Stomach (tissue), 9 donors: Measurements from ENCODE around the gene CFAP46. TPM values are rescaled to one million over a fixed set of nuclear protein-coding genes. Genes with fewer than 3 reads are reported as not detected.

ENCODE experiments used
- DNase-seq, 2 donors: peaks; one replicate each; pipeline versions ENCODE4 v3.0.0 to v3.0.0-alpha.2; 2013 to 2019
- H3K27ac ChIP-seq, 5 donors: fragments of 200-600 bp in 4 of 5; sonication (generic) in 4 of 5; one replicate each; pipeline ENCODE4 v1.5.1; 2013 to 2019; ENCODE audit warnings: mild to moderate bottlenecking in 1 of 5, moderate library complexity in 1 of 5
- H3K27me3 ChIP-seq, 3 donors: fragments of 200-600 bp; sonication (generic); one replicate each; pipeline ENCODE4 v1.5.1; 2017 to 2019; ENCODE audit warnings: mixed run types in 1 of 3
- H3K36me3 ChIP-seq, 4 donors: fragments of 200-600 bp; sonication (generic); 1 replicate in 3 of 4; 2 replicates in 1 of 4; pipeline ENCODE4 v1.5.1; 2016 to 2019
- H3K4me1 ChIP-seq, 4 donors: fragments of 200-600 bp; sonication (generic); one replicate each; pipeline ENCODE4 v1.5.1; 2016 to 2019
- H3K4me3 ChIP-seq, 4 donors: fragments of 200-600 bp; sonication (generic) in 3 of 4; one replicate each; pipeline ENCODE4 v1.5.1; 2016 to 2019; ENCODE audit warnings: mild to moderate bottlenecking in 1 of 4
- H3K9me3 ChIP-seq, 4 donors: fragments of 200-600 bp; sonication (generic); one replicate each; pipeline ENCODE4 v1.5.1; 2016 to 2019
- EP300 ChIP-seq: sonication (generic); formaldehyde crosslinking; IDR thresholded peaks from one replicate; pipeline ENCODE4 v1.6.1; 2017; ENCODE audit warnings: antibody characterized with exemption
- POLR2A ChIP-seq, 4 donors: fragments of 450-650 bp; IDR thresholded peaks; one replicate each; pipeline ENCODE4 v1.6.1; 2016; ENCODE audit warnings: antibody characterized with exemption in 4 of 4, control low read depth in 2 of 4, mild to moderate bottlenecking in 1 of 4, moderate library complexity in 1 of 4
- POLR2AphosphoS5 ChIP-seq, 3 donors: sonication (generic); formaldehyde crosslinking; IDR thresholded peaks; one replicate each; pipeline ENCODE4 v1.6.1; 2016; ENCODE audit warnings: antibody characterized with exemption in 3 of 3
- WGBS, 5 donors: extraction: QIAGEN DNeasy Blood & Tissue Kit in 3 of 5; methylation state at CpG; one replicate each; pipeline versions ENCODE4 v1.1.5 to v1.1.7; 2013 to 2018; 5-methylcytosine and 5-hydroxymethylcytosine counted together
- intact Hi-C: fragments of 100-400 bp; cut with DNase I; formaldehyde crosslinking; loops from one replicate; pipeline ENCODE4 v1.15.1; 2023; ENCODE audit warnings: low total_unique reads
- polyA plus RNA-seq, 3 donors: library from polyadenylated mRNA; stranded (reverse); fragments of 200-250 nt; gene quantifications; one replicate each; pipeline ENCODE4 v1.2.3, GENCODE V29; 2013
- total RNA-seq, 5 donors: library from RNA; depleted of rRNA; stranded (reverse); fragments of >200 nt; gene quantifications; one replicate each; pipeline versions ENCODE4 v1.1.0 to v1.2.3, GENCODE V29; 2014 to 2016
- TF ChIP-seq, protein P1 (sequence below), 7 experiments: fragments of 450-650 bp in 4 of 7; fragments of 200-600 bp in 3 of 7; sonication (generic) in 3 of 7; IDR thresholded peaks; one replicate each; pipeline ENCODE4 v1.5.1; 2016 to 2019; ENCODE audit warnings: antibody characterized with exemption in 7 of 7, control low read depth in 2 of 7, mild to moderate bottlenecking in 1 of 7
- donor health status: healthy with polysubstance abuse.
- donor health status: Bipolar disorder and iron deficiency.
- donor health status: healthy.

Gene CFAP46
- total and polyA plus RNA-seq, 8 donors: under 0.01 to 5.8 (median 1.8) TPM; not detected in 1

DNA sequence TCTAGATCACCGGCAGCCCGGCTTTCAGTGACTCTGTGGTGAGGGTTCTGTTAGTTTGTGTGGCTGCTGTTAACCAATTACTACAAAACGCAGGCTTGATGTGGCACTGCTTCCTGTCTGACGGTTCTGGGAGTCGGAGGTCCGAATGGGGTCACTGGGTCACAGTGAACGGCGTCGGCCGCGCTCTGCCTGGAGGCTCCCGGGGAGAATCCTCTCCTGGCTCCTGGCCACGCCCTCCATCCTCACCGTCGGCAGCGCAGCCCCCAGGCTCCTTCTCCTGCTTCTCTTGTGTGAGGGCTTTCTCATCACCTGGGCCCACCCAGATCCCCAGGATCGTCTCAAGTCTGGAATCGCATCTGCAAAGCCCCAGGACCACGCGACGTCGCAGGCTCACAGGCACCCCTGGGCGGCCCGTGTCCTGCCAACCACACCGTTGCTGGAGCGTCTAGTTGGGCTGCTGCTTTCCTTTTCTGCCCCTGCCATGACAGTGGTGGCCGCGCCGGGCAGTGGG, 124.6 kb downstream of the CFAP46 start:
- intact Hi-C loops: no loop called here

GRCh38 chr10:132816718-132817117, 125.7 kb downstream of the CFAP46 start:
- no peaks in the 10 kb centered on the region for H3K36me3 ChIP-seq
- H3K27ac ChIP-seq: no peak overlapping the region
- TF ChIP-seq, protein P1, sequence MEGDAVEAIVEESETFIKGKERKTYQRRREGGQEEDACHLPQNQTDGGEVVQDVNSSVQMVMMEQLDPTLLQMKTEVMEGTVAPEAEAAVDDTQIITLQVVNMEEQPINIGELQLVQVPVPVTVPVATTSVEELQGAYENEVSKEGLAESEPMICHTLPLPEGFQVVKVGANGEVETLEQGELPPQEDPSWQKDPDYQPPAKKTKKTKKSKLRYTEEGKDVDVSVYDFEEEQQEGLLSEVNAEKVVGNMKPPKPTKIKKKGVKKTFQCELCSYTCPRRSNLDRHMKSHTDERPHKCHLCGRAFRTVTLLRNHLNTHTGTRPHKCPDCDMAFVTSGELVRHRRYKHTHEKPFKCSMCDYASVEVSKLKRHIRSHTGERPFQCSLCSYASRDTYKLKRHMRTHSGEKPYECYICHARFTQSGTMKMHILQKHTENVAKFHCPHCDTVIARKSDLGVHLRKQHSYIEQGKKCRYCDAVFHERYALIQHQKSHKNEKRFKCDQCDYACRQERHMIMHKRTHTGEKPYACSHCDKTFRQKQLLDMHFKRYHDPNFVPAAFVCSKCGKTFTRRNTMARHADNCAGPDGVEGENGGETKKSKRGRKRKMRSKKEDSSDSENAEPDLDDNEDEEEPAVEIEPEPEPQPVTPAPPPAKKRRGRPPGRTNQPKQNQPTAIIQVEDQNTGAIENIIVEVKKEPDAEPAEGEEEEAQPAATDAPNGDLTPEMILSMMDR (IDR thresholded peaks at IDR 0.05): no peak
- TF ChIP-seq POLR2AphosphoS5 (IDR thresholded peaks at IDR 0.05) (no peak), EP300 (no peak), POLR2A (IDR thresholded peaks at IDR 0.05) (no peak)
- intact Hi-C loops: no loop called here
- 81 to 86% (median 82%) methylated on average over 12 of the region's 12 CpGs for WGBS, 5 donors
- H3K4me1 ChIP-seq: no peaks in the 10 kb centered on the region
- no peak for DNase-seq
- H3K27me3 ChIP-seq: peaks cover 0 to 69% (median 0%) of the 10 kb centered on the region in 3 donors
- peaks cover 0 to 6% (median 0%) of the 10 kb centered on the region in 4 donors for H3K9me3 ChIP-seq
- H3K4me3 ChIP-seq: no peak overlapping the region

More for the DNA sequence above, 124.6 kb downstream of the CFAP46 start:
- H3K4me1 ChIP-seq: no peaks in the 10 kb centered on the region
- WGBS, 5 donors: 79 to 88% (median 84%) methylated on average over 29 of the region's 29 CpGs
- no peak for DNase-seq
- H3K4me3 ChIP-seq: no peak overlapping the region
- peaks cover 0 to 58% (median 0%) of the 10 kb centered on the region in 3 donors for H3K27me3 ChIP-seq
- H3K9me3 ChIP-seq: peaks cover 0 to 6% (median 0%) of the 10 kb centered on the region in 4 donors
- TF ChIP-seq POLR2A (IDR thresholded peaks at IDR 0.05): no peak
- TF ChIP-seq, protein P1 (IDR thresholded peaks at IDR 0.05): no peak
- no peak for TF ChIP-seq EP300
- TF ChIP-seq POLR2AphosphoS5 (IDR thresholded peaks at IDR 0.05): no peak
- no peaks in the 10 kb centered on the region for H3K36me3 ChIP-seq
- no peak overlapping the region for H3K27ac ChIP-seq

- DNase-seq: no peak
- Histone ChIP-seq H3K4me1 (no peaks in the 10 kb centered on the region), H3K36me3 (no peaks in the 10 kb centered on the region), H3K27me3 (peaks cover 0 to 83% (median 0%) of the 10 kb centered on the region in 3 donors), H3K27ac (no peak overlapping the region), H3K4me3 (no peak overlapping the region), H3K9me3 (peaks cover 0 to 6% (median 0%) of the 10 kb centered on the region in 4 donors)
- TF ChIP-seq, protein P1 (IDR thresholded peaks at IDR 0.05): no peak
- TF ChIP-seq POLR2A (IDR thresholded peaks at IDR 0.05): no peak
- TF ChIP-seq POLR2AphosphoS5 (IDR thresholded peaks at IDR 0.05): no peak
- TF ChIP-seq EP300: no peak
- intact Hi-C loops: no loop called here
- 66 to 83% (median 79%) methylated on average over 18 of the region's 18 CpGs for WGBS, 5 donors
These were observed 127.1 kb downstream of the CFAP46 start for GRCh38 chr10:132815168-132815857.

GRCh38 chr10:132814469-132814856, 127.9 kb downstream of the CFAP46 start:
- intact Hi-C loops: no loop called here

More at GRCh38 chr10:132814469-132814856, 127.9 kb downstream of the CFAP46 start:
- no peak for DNase-seq
- Histone ChIP-seq H3K27me3 (peaks cover 0 to 91% (median 0%) of the 10 kb centered on the region in 3 donors), H3K27ac (no peak overlapping the region), H3K36me3 (no peaks in the 10 kb centered on the region), H3K4me3 (no peak overlapping the region), H3K9me3 (peaks cover 0 to 5% (median 0%) of the 10 kb centered on the region in 4 donors), H3K4me1 (no peaks in the 10 kb centered on the region)
- 74 to 85% (median 78%) methylated on average over 12 to 16 of the region's 16 CpGs for WGBS, 5 donors
- TF ChIP-seq POLR2A (IDR thresholded peaks at IDR 0.05) (no peak), EP300 (no peak), POLR2AphosphoS5 (IDR thresholded peaks at IDR 0.05) (no peak)
- TF ChIP-seq, protein P1 (IDR thresholded peaks at IDR 0.05): no peak
